ENCODE measurements around the gene CCDC172.

CCDC172 gene

GRCh38 chr10:116324227-116324950 is at the start of gene CCDC172:
Gene CCDC172, plus strand, starts transcription at chr10:116324448. Its CDS starts 564 bp downstream, at chr10:116325012.
- no peak for FAIRE-seq

DNA sequence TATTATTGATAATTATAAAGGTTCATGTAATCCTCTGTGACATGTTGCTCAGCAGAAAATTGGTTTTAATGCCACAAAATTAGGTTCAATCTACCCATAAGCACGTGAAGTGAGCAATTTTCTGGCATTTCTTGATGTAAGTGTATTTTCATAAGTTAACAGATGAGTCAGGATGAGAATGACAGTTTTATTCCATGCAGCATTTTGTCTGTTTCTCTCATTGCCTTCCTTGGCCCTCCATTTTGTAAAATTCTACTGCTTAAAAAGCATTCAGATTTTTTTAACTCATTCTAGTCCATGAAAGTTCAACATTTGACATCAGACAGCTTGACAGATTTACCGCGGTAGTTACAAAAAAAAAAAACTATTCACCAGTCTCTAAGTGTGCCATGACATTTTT is 47.3 kb upstream of the CCDC172 start:
- FAIRE-seq: no peak

DNA sequence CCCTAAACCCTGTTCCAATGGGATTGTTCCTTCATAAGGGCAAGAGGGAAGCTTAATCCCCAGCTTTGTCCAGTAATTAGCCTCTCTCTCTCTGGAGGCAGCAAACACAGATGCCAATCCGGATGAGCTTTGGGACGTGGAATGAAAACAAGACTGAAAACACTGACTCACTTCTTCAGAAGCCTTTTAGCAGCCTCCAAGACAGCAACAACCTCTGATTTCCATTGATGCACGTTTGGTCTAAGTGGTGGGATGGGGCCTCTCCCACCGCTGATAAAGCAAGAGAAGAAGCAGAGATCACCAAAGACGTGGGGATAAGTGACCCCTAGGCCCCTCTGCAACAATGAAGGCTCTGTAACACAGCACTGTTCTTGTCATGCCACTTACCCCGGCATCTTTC is 45.4 kb upstream of the CCDC172 start:
- FAIRE-seq: no peak

- FAIRE-seq: no peak
Observed at GRCh38 chr10:116281775-116282174, 42.5 kb upstream of the CCDC172 start.

GRCh38 chr10:116286626-116287200 is 37.5 kb upstream of the CCDC172 start:
- no peak for FAIRE-seq

GRCh38 chr10:116287906-116288501 is 36.2 kb upstream of the CCDC172 start:
- peak; percentile 95 for FAIRE-seq

GRCh38 chr10:116289652-116290051 is 34.6 kb upstream of the CCDC172 start:
- FAIRE-seq: no peak

GRCh38 chr10:116292493-116292892 is 31.8 kb upstream of the CCDC172 start:
- no peak for FAIRE-seq

DNA sequence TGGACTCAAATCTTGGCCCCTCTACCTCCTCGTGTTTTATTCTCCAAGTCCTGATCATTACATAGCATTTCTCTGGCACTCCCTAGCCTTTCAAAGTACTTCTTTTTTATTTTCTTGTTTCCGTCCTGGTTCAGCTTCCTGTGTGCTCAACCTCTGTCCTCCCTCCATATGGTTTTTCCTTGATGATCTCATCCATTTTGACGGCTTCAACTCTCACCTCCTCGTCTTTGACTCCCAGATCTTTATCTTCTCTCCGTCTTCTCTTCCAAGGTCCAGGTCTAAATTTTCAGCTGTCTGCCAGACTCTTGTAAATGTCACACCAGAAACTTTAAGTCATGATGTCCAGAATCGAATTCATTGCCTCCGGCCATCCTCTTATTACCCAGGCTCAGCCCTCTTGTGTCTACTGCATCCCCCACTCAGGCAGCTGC is 27.9 kb upstream of the CCDC172 start:
- FAIRE-seq: no peak

- no peak for FAIRE-seq
Observed at GRCh38 chr10:116298586-116298985, 25.7 kb upstream of the CCDC172 start.

GRCh38 chr10:116300542-116300941 is 23.7 kb upstream of the CCDC172 start:
- FAIRE-seq: no peak

DNA sequence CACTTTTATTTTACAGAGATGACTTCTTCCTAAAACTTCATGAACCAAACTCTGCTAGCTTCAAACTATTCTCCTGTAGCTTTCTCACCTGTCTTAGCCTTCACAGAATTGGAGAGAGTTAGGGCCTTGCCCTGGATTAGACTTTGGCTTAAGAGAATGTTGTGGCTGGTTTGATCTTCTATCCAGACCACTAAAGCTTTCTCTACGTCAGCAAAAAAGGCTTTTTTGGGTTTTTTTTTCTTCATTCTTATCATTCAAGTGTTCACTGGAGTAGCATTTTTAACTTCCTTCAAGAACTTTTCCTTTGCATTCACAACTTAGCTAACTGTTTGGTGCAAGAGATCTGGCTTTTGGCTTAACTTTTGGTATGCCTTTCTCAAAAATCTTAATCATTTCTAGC is 19.3 kb upstream of the CCDC172 start:
- FAIRE-seq: no peak

GRCh38 chr10:116306847-116307246 is 17.4 kb upstream of the CCDC172 start:
- no peak for FAIRE-seq

- no peak for FAIRE-seq
Observed at GRCh38 chr10:116307455-116307854, 16.8 kb upstream of the CCDC172 start.

DNA sequence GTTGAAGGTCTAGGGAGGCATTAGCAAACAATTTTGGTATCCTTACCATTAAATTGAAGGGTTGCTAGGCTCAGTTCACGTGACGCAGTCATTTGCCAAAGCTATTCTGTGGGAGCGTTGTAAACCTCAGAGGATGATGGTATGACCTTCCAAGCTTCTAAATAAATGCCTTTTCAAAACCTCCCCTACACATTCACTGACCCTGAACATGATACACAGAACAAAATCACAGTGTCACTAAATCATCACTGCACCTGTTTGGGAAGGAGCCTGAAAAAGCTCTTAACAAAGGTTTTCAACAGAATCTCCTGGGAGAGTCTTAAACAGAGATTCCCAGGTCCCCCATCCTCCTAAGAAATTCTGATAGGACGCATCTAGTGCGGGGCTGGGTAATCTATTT is 13.2 kb upstream of the CCDC172 start:
- FAIRE-seq: no peak

DNA sequence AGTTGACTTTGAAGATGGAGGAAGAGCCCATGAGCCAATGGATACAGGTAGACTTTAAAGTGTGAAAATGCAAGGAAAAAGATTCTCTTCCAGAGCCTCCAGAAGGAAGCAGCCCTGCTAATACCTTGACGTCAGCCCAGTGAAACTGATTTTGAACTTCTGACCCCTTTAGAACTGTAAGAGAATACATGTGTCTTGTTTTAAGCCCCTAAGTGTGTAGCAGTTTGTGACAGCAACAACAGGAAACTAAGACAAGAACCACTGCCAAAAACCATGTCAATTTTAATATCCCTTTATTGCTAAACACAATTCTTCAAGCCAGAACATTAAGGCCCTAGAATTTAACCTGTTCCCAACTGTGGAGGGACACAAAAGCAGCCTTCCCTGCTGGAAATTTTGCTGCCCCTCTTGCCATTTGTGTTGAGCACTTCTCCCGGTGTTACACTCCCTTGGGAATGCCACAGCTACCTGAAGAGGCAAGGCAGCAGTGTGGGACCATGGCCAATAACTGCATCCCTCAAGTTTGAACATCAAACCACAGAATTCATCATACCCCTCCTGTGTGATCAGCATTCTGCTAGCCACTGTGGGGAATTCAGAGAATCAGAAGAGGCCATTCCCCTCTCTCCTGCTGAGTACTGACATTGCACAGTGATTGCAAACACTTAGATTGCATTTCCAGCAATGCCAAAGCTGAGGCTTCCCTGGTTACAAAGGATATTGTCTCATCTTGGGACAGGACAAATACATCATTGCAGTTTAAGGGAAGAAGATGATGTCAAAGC is 12.3 kb upstream of the CCDC172 start:
- FAIRE-seq: no peak

GRCh38 chr10:116312548-116312947 is 11.7 kb upstream of the CCDC172 start:
- FAIRE-seq: no peak

DNA sequence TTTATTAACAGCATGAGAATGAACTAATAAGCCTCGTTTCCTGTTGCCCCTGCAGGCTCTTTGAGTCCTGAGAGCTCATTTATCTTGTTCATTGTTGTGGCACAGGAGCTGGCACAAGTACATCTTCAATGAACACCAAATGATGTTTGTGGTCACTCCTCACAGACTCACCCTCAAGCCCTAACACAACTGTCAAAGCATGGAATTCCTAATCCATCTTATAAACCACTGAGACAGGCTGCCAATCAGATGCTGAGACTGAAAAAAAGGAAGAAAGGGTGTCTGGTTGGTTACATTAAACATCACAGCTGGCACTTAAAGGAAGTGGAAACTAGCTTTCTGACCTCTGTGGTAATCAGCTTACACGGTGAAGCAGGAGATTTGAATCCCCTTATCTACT is 7.7 kb upstream of the CCDC172 start:
- no peak for FAIRE-seq

DNA sequence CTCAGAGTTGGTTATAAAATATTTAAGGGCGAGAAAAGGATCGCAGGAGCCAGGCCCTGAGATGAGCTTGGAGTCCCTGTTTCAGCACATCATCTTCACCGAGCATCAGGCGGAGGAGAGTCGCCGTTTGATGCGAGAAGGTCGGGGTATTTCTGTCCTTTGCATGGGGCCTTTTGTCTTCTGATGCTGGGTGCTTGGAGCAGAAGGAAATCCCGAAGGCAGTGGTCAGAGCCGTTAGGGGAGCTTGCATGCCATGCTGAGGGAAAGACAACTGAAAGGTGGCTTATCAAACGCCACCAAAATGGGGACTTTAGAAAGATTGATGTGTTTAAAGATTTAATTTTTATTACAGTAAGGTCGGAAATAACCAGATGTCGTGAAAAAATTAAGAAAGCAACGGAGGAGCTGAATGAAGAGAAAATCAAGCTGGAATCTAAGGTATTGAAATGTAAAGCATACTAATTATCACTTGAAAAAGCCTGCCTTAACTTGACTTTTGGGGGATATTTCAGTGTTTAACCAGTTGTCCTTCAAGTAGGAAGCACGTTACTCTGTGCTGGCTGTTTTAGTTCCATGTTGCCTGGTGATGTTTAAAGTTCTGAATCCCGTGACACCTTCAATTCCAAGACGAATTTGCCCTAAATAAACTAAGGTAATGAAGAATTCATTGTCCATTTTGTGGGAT is 845 bp downstream of the CCDC172 start:
- no peak for FAIRE-seq

DNA sequence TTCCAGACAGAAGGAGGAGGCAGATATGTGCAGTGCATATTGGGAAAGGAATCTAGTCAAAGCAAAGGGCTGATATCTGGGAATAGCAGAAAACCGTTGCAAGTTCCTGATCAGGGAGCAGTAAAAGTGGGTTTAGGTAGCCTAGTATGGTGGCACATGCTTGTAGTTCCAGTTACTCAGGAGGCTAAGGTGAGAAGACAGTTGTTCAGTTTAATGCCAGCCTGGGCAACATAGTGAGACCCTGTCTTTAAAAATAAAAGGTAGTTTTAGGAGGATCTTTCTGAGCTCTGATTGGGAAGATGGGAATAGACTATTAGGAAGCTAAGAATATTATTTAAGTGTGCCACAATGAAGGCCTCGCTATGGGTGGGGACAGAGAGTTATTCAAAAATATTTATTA is 1.7 kb downstream of the CCDC172 start:
- no peak for FAIRE-seq

DNA sequence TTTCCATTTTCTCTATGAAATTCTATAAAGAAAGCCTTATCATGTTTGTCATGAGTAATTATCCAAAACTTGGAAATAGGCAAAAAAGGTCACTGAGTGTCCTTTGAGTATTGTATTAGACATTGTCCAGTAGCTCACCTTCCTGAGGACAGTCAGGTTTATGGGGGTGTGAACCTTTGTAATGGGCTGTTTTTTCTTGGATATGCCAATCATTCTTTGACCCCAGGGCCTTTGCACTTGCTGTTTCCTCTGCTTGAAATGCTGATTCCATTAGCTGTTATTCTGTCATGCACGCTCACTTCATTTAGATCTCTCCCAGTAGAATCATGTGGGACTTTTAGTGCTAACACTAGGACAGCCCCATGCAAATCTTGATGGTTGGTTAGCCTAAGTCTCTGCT is 4.9 kb downstream of the CCDC172 start:
- no peak for FAIRE-seq

DNA sequence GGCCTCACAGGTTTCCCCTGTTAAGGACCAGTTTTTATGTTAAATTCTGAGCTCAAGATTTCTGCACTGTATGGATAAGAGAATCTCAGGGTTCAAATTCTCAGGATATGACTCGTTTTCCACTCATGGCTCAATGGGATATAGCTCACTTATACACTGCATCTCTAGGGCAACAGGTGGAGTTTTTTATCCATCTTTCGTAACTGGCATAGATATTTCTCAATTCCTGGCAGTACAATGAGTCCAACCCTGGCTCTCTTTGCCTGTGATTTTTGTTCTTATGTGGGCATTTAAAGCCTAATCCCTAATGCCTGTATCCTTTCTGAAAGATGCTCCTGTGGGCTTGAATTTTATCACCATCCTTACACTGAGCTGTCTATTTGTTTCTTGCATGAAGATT is 7.6 kb downstream of the CCDC172 start:
- FAIRE-seq: no peak

- no peak for FAIRE-seq
Observed at GRCh38 chr10:116336866-116337265, 12.6 kb downstream of the CCDC172 start.

Data from A204.1 (cell line).